HCT116 (cell line): ENCODE data around the gene MORF4L1. TPM values are rescaled to one million over a fixed set of nuclear protein-coding genes. Genes with fewer than 3 reads are reported as not detected.
"Not testable (repeated sequence)": the region's sequence is repeated elsewhere in the genome, so short reads cannot be mapped to it uniquely, and the experiment has no call there.

Experiments
- ATAC-seq: fragments of 200-7000 bp; cut with Tn5 transposase; 2 replicates; pipeline ENCODE4 v1.9.1; 2020; ENCODE audit warnings: mild to moderate bottlenecking, moderate library complexity
- BruUV-seq: library from RNA; stranded (reverse); fragments of 400-500 nt; replicated peaks from 2 replicates; lab custom pipeline; 2021; lab: Mats Ljungman, UMichigan
- CTCF ChIA-PET: fragments of 300-600 bp; sonication (Branson Sonifier 250); formaldehyde crosslinking; loops from one replicate; lab custom pipeline; 2021; ENCODE audit warnings: antibody characterized with exemption; lab: Charles Lee
- POLR2A ChIA-PET: fragments of 300-600, 350-600 bp; sonication (Branson Sonifier 250); formaldehyde crosslinking; loops from one replicate; lab custom pipeline; 2021; ENCODE audit warnings: antibody characterized with exemption; lab: Charles Lee
- RAD21 ChIA-PET, 2 experiments: fragments of 300-600 bp; sonication (Branson Sonifier 250); formaldehyde crosslinking; loops; one replicate each; lab custom pipeline; 2023; ENCODE audit warnings: low total read pairs in 2 of 2; ENCODE audit not compliant: uncharacterized antibody in 2 of 2, unreplicated experiment in 2 of 2, low non-redundant PET in 1 of 2; lab: Charles Lee
- DNase-seq: peaks from one replicate; pipeline ENCODE4 v3.0.0-alpha.2; 2010; ENCODE audit warnings: low read depth, low spot score
- H2AFZ ChIP-seq: fragments of 200-600 bp; shearing (Covaris generic), sonication (generic); 2 replicates; pipeline ENCODE4 v1.6.1; 2017; ENCODE audit warnings: low read depth, mixed run types, mixed read lengths, antibody characterized with exemption, low read length; ENCODE audit not compliant: poor library complexity, severe bottlenecking
- H3K27ac ChIP-seq: 2 replicates; pipeline ENCODE4 v1.5.1; 2012; ENCODE audit warnings: low read depth, low read length
- H3K27me3 ChIP-seq: fragments of 200-600 bp; sonication (generic); 2 replicates; pipeline ENCODE4 v1.6.1; 2016; ENCODE audit warnings: mixed run types, low read length, mixed read lengths; ENCODE audit not compliant: insufficient read depth
- H3K36me3 ChIP-seq, 2 experiments: fragments of 200-500 bp in 1 of 2; fragments of 200-600 bp in 1 of 2; sonication (Bioruptor generic) in 1 of 2; sonication (generic) in 1 of 2; 2 replicates each; pipeline versions ENCODE4 v1.5.1 to v1.6.1; 2014 to 2016; ENCODE audit warnings: low read length in 2 of 2, inconsistent platforms in 1 of 2, mixed read lengths in 1 of 2, mixed run types in 1 of 2; ENCODE audit not compliant: insufficient read depth in 2 of 2, control insufficient read depth in 1 of 2
- H3K4me1 ChIP-seq, 2 experiments: fragments of 200-600 bp in 1 of 2; sonication (generic) in 1 of 2; 2 replicates each; pipeline versions ENCODE4 v1.5.1 to v1.6.1; 2012 to 2017; ENCODE audit warnings: low read length in 2 of 2, inconsistent platforms in 1 of 2, mild to moderate bottlenecking in 1 of 2, mixed read lengths in 1 of 2, mixed run types in 1 of 2, moderate library complexity in 1 of 2; ENCODE audit not compliant: insufficient read depth in 2 of 2, control insufficient read depth in 1 of 2
- H3K4me2 ChIP-seq: fragments of 200-600 bp; sonication (generic); 2 replicates; pipeline ENCODE4 v1.6.1; 2017; ENCODE audit warnings: mixed run types, low read length, mixed read lengths
- H3K4me3 ChIP-seq, 2 experiments: fragments of 200-600 bp in 1 of 2; sonication (generic) in 1 of 2; replicated peaks in 1 of 2; 2 replicates each; pipeline ENCODE4 v1.5.1; 2011 to 2016; ENCODE audit warnings: low read length in 2 of 2, control low read depth in 1 of 2, low read depth in 1 of 2, mild to moderate bottlenecking in 1 of 2, mixed read lengths in 1 of 2, mixed run types in 1 of 2
- H3K79me2 ChIP-seq: fragments of 200-600 bp; sonication (generic); 2 replicates; pipeline ENCODE4 v1.6.1; 2017; ENCODE audit warnings: mild to moderate bottlenecking, mixed run types, low read length, moderate library complexity, mixed read lengths; ENCODE audit not compliant: insufficient read depth
- H3K9ac ChIP-seq: fragments of 200-600 bp; sonication (generic); 2 replicates; pipeline ENCODE4 v1.6.1; 2016; ENCODE audit warnings: low read length, mixed read lengths
- H3K9me2 ChIP-seq: fragments of 200-600 bp; sonication (generic), shearing (Covaris generic); 2 replicates; pipeline ENCODE4 v1.6.1; 2017; ENCODE audit warnings: mixed run types, mild to moderate bottlenecking, moderate library complexity; ENCODE audit not compliant: insufficient read depth
- H3K9me3 ChIP-seq, 2 experiments: fragments of 200-500 bp in 1 of 2; fragments of 200-600 bp in 1 of 2; sonication (Bioruptor generic) in 1 of 2; sonication (generic) in 1 of 2; 2 replicates each; pipeline ENCODE4 v1.6.1; 2014 to 2017; ENCODE audit warnings: low read length in 2 of 2, mixed read lengths in 2 of 2, inconsistent platforms in 1 of 2, low read depth in 1 of 2, mild to moderate bottlenecking in 1 of 2, mixed run types in 1 of 2, moderate library complexity in 1 of 2; ENCODE audit not compliant: control insufficient read depth in 1 of 2, insufficient read depth in 1 of 2
- H4K20me1 ChIP-seq: fragments of 200-600 bp; sonication (generic), shearing (Covaris generic); 2 replicates; pipeline ENCODE4 v1.6.1; 2017; ENCODE audit warnings: mixed run types, mild to moderate bottlenecking, moderate library complexity; ENCODE audit not compliant: insufficient read depth
- CEBPB ChIP-seq: IDR thresholded peaks from 2 replicates; pipeline ENCODE4 v1.6.1; 2012; ENCODE audit warnings: low read depth
- CTCF ChIP-seq, 3 experiments: fragments of 200-600 bp in 1 of 3; sonication (generic) in 1 of 3; IDR thresholded peaks in 2 of 3; conservative IDR thresholded peaks in 1 of 3; 2 replicates each; pipeline ENCODE4 v1.5.1; 2012 to 2017; ENCODE audit warnings: low read depth in 2 of 3, low read length in 2 of 3, antibody characterized with exemption in 1 of 3, borderline replicate concordance in 1 of 3, control low read depth in 1 of 3, mild to moderate bottlenecking in 1 of 3, mixed read lengths in 1 of 3, mixed run types in 1 of 3, moderate library complexity in 1 of 3; ENCODE audit not compliant: insufficient read depth in 1 of 3
- EGR1 ChIP-seq: IDR thresholded peaks from 2 replicates; pipeline ENCODE4 v1.6.1; 2012; ENCODE audit warnings: low read depth
- EZH2 ChIP-seq: fragments of 200-600 bp; sonication (generic); IDR thresholded peaks from 2 replicates; pipeline ENCODE4 v1.6.1; 2017; ENCODE audit warnings: antibody characterized with exemption, mixed run types
- FOSL1 ChIP-seq: IDR thresholded peaks from 2 replicates; pipeline ENCODE4 v1.6.1; 2012; ENCODE audit warnings: low read depth
- JUND ChIP-seq: IDR thresholded peaks from 2 replicates; pipeline ENCODE4 v1.6.1; 2012
- SP1 ChIP-seq: IDR thresholded peaks from 2 replicates; pipeline ENCODE4 v1.6.1; 2012; ENCODE audit warnings: low read depth
- ZNF274 ChIP-seq: fragments of 200-500 bp; sonication (Bioruptor generic); IDR thresholded peaks from 2 replicates; pipeline ENCODE4 v1.6.1; 2014; ENCODE audit warnings: mild to moderate bottlenecking, low read depth, low read length, inconsistent platforms
- intact Hi-C: fragments of 100-400 bp; cut with micrococcal nuclease; formaldehyde crosslinking; loops from 2 replicates; pipeline ENCODE4 v1.10.0; 2022
- total RNA-seq: library from RNA; stranded (reverse); gene quantifications from one replicate; pipeline ENCODE4 v1.2.1, GENCODE V29; 2021; ENCODE audit not compliant: unreplicated experiment
- TF ChIP-seq, protein P1 (sequence below): IDR thresholded peaks from 2 replicates; pipeline ENCODE4 v1.6.1; 2011; ENCODE audit warnings: mild to moderate bottlenecking, low read length, moderate library complexity; ENCODE audit not compliant: insufficient replicate concordance; ENCODE audit errors: extremely low read depth

The MORF4L1 gene
- total RNA-seq, 1 experiment from 2014 or later: 273 TPM

GRCh38 chr15:78846906-78847305, 25.8 kb upstream of the MORF4L1 start:
- H3K27me3 ChIP-seq, H3K4me2 ChIP-seq, POLR2A ChIA-PET, H3K4me1 ChIP-seq, intact Hi-C loops, H3K27ac ChIP-seq, ATAC-seq, CTCF ChIA-PET, H3K9ac ChIP-seq, H3K9me3 ChIP-seq, H3K79me2 ChIP-seq, H3K9me2 ChIP-seq, H4K20me1 ChIP-seq, H3K36me3 ChIP-seq, H3K4me3 ChIP-seq, BruUV-seq, RAD21 ChIA-PET, H2AFZ ChIP-seq, DNase-seq: not testable (repeated sequence)

GRCh38 chr15:78847387-78847906, 25.2 kb upstream of the MORF4L1 start:
- H3K4me2 ChIP-seq, H3K9ac ChIP-seq, H3K4me3 ChIP-seq, H3K9me2 ChIP-seq, H3K79me2 ChIP-seq, H2AFZ ChIP-seq, H3K27ac ChIP-seq, DNase-seq, ATAC-seq, BruUV-seq, POLR2A ChIA-PET, RAD21 ChIA-PET, H3K9me3 ChIP-seq, intact Hi-C loops, H3K4me1 ChIP-seq, H4K20me1 ChIP-seq, H3K36me3 ChIP-seq, H3K27me3 ChIP-seq: not testable (repeated sequence)
- CTCF ChIA-PET: interaction anchor here (1.0 kb wide), 1 partner anchor 36 kb away, joined by 4 read pairs; no protein-coding TSS in a partner anchor

- CTCF ChIA-PET: no interaction called here
- no peak for TF ChIP-seq CTCF (IDR thresholded peaks at IDR 0.05 in 2 of 3, conservative IDR thresholded peaks at IDR 0.05 in 1 of 3; ENCODE audit: borderline replicate concordance in 1 of 3, insufficient read depth in 1 of 3, low read depth in 2 of 3, low read length in 2 of 3)
- no peak for TF ChIP-seq SP1
- no peak for TF ChIP-seq CEBPB
- TF ChIP-seq EZH2: no peak
- TF ChIP-seq JUND: no peak
- TF ChIP-seq EGR1: no peak
- no peak for TF ChIP-seq FOSL1
- no peak for TF ChIP-seq ZNF274
- TF ChIP-seq, protein P1, sequence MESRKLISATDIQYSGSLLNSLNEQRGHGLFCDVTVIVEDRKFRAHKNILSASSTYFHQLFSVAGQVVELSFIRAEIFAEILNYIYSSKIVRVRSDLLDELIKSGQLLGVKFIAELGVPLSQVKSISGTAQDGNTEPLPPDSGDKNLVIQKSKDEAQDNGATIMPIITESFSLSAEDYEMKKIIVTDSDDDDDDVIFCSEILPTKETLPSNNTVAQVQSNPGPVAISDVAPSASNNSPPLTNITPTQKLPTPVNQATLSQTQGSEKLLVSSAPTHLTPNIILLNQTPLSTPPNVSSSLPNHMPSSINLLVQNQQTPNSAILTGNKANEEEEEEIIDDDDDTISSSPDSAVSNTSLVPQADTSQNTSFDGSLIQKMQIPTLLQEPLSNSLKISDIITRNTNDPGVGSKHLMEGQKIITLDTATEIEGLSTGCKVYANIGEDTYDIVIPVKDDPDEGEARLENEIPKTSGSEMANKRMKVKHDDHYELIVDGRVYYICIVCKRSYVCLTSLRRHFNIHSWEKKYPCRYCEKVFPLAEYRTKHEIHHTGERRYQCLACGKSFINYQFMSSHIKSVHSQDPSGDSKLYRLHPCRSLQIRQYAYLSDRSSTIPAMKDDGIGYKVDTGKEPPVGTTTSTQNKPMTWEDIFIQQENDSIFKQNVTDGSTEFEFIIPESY: no peak
Measured at GRCh38 chr15:78850352-78850751, 22.3 kb upstream of the MORF4L1 start.

More at GRCh38 chr15:78850352-78850751, 22.3 kb upstream of the MORF4L1 start:
- intact Hi-C loops: no loop called here
- no peak for DNase-seq
- H4K20me1 ChIP-seq: no peaks in the 10 kb centered on the region
- POLR2A ChIA-PET: no interaction called here
- ATAC-seq: no peak
- H3K9ac ChIP-seq: no peak overlapping the region
- H3K9me3 ChIP-seq: no peaks in the 10 kb centered on the region
- no peak overlapping the region for H3K4me2 ChIP-seq
- 0 out of 4 replicates have a peak, but pooled peaks cover 0 to 3% of the 10 kb centered on the region in 2 experiments for H3K4me1 ChIP-seq
- BruUV-seq: no TSS peak
- no peaks in the 10 kb centered on the region for H3K36me3 ChIP-seq
- H3K27ac ChIP-seq: no peak overlapping the region
- H3K27me3 ChIP-seq: no peaks in the 10 kb centered on the region
- no peaks in the 10 kb centered on the region for H3K9me2 ChIP-seq
- RAD21 ChIA-PET: no interaction called here
- H3K79me2 ChIP-seq: no peaks in the 10 kb centered on the region
- no peak overlapping the region for H2AFZ ChIP-seq
- no peak overlapping the region for H3K4me3 ChIP-seq
